ENCODE results near the gene DCDC2.
"Not testable (repeated sequence)": the region's sequence is repeated elsewhere in the genome, so short reads cannot be mapped to it uniquely, and the experiment has no call there.

DCDC2 gene

DNA sequence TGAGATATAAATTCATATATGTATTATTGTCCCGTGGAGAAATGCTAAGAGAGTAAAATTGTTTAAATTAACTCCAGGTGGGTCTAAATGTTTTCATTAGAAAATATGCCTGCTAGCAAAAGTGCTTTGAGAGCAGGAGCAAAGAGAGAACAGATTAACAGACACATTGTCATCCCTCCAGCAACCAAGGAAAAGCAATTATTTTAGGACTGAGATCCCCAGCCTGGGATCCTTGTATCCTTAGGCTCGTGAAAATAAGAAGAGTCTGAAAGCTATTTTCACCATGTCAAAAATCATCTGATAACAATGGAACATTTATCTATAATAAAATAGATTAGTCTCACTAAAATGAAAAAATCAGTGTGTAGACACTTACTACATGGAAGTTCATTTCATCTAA lies 33.3 kb upstream of the DCDC2 start:
- no peaks in the 10 kb centered on the region for H3K4me1 Mint-ChIP-seq
- DNase-seq (ENCODE audit: low spot score in 2 of 2) = no peak
- ATAC-seq (replicated peaks; ENCODE audit: extremely low read depth, poor library complexity, severe bottlenecking) = no peak
- no peaks in the 10 kb centered on the region for H3K36me3 Mint-ChIP-seq (ENCODE audit: insufficient read depth)
- peaks cover 19% of the 10 kb centered on the region for H3K27me3 Mint-ChIP-seq
- H3K4me3 Mint-ChIP-seq = no peak overlapping the region
- no peaks in the 10 kb centered on the region for H3K9me3 Mint-ChIP-seq
- H3K27ac Mint-ChIP-seq (ENCODE audit: low read depth) = no peak overlapping the region

DNA sequence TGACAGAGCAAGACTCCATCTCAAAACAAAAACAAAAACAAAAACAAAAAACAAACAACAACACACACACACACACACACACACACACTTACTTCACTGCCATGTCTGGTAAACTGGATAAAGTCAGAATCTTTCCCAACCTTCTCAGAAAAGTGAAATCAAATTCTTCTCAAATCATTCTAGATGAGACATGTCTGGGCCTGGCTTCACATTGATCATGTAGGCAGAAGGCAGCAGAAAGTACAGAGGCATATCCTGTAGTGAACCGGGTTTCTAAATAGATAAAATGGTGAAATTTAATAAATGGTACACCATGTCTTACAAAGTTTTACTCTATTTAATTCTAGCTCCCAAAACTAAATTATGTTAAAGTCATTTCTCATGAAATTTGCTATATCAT lies 30.0 kb upstream of the DCDC2 start:
- ATAC-seq (replicated peaks; ENCODE audit: extremely low read depth, poor library complexity, severe bottlenecking) (no peak), DNase-seq (ENCODE audit: low spot score in 2 of 2) (no peak)
- Mint-ChIP-seq H3K4me3 (no peak overlapping the region), H3K27ac (ENCODE audit: low read depth) (no peak overlapping the region), H3K27me3 (peaks cover 36% of the 10 kb centered on the region), H3K9me3 (no peaks in the 10 kb centered on the region), H3K4me1 (no peaks in the 10 kb centered on the region), H3K36me3 (ENCODE audit: insufficient read depth) (no peaks in the 10 kb centered on the region)

DNA sequence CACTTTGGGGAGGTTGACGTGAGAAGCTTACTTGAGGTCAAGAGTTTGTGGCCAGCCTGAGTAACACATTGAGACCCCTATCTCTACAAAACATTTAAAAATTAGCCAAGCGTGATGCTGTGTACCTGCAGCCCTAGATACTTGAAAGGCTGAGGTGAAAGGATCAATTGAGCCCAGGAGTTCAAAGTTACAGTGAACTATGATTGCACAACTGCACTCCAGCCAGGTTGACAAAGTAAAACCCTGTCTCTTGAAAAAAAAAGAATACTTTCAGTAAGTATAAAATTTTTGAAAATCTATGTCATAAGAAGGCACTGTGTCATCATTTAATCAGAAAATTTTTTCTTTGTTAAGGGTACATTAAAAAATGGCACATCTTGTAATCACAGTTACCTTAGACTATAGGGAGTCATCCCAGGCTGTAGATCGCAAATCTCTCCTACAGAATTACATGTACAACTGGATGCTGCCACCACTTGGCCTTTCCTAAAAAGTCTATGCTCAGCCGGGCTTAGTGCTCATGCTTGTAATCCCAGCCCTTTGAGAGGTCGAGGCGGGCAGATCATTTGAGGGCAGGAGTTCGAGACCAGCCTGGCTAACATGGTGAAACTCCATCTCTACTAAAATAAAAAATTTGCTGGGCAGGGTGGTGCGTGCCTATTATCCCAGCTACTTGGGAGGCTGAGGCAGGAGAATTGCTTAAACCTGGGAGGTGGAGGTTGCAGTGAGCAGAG lies 27.8 kb upstream of the DCDC2 start:
- Mint-ChIP-seq H3K4me1 (no peaks in the 10 kb centered on the region), H3K27ac (ENCODE audit: low read depth) (no peak overlapping the region), H3K27me3 (peaks cover 44% of the 10 kb centered on the region), H3K9me3 (no peaks in the 10 kb centered on the region), H3K36me3 (ENCODE audit: insufficient read depth) (no peaks in the 10 kb centered on the region), H3K4me3 (no peak overlapping the region)
- DNase-seq (ENCODE audit: low spot score in 2 of 2) = no peak
- ATAC-seq (replicated peaks; ENCODE audit: extremely low read depth, poor library complexity, severe bottlenecking) = no peak

DNA sequence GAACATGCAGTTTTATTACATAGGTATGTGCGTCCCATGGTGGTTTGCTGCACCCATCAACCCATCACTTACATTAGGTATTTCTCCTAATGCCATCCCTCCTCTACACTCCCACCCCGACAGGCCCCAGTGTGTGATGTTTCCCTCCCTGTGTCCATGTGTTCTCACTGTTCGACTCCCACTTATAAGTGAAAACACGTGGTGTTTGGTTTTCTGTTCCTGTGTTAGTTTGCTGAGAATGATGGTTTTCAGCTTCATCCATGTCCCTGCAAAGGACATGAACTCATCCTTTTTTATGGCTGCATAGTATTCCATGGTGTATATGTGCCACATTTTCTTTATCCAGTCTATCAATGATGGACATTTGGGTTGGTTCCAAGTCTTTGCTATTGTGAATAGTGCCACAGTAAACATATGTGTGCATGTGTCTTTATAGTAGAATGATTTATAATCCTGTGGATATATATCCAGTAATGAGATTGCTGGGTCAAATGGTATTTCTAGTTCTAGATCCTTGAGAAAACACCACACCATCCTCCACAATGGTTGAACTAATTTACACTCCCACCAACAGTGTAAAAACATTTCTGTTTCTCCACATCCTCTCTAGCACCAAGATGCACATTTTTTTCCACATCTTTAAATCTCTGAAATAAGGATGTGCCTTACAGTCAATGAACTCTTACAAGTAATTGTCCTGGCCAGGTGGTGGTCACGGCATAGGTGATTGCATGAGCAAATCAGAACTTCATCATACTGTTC lies 26.7 kb upstream of the DCDC2 start:
- not testable (repeated sequence) for H3K27ac Mint-ChIP-seq (ENCODE audit: low read depth); H3K4me3 Mint-ChIP-seq; H3K36me3 Mint-ChIP-seq (ENCODE audit: insufficient read depth); H3K9me3 Mint-ChIP-seq; ATAC-seq (replicated peaks; ENCODE audit: extremely low read depth, poor library complexity, severe bottlenecking); H3K4me1 Mint-ChIP-seq; DNase-seq (ENCODE audit: low spot score in 2 of 2)
- H3K27me3 Mint-ChIP-seq = peaks cover 44% of the 10 kb centered on the region

DNA sequence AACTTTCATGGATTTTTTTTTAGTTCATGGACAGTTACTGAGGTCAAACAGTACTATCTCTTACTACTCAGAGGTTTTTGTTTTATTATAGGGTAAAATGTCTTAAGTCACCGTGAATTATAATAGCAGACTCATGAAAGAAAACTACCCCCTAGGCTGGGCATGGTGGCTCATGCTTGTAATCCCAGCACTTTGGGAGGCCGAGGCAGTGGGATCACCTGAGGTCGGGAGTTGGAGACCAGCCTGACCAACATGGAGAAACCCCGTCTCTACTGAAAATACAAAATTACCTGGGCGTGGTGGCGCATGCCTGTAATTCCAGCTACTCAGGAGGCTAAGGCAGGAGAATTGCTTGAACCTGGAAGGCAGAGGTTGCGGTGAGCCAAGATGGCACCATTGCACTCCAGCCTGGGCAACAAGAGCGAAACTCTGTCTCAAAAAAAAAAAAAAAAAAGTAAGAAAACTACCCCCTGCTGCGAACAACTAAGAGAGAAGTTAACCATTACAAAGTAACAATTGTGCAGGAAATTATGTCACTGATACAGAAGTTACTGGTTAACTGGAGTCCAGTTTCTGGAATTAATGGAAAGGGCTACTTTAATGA lies 25.1 kb upstream of the DCDC2 start:
- H3K4me1 Mint-ChIP-seq; DNase-seq (ENCODE audit: low spot score in 2 of 2); H3K27ac Mint-ChIP-seq (ENCODE audit: low read depth); H3K9me3 Mint-ChIP-seq; ATAC-seq (replicated peaks; ENCODE audit: extremely low read depth, poor library complexity, severe bottlenecking); H3K4me3 Mint-ChIP-seq; H3K36me3 Mint-ChIP-seq (ENCODE audit: insufficient read depth): not testable (repeated sequence)
- H3K27me3 Mint-ChIP-seq = peaks cover 44% of the 10 kb centered on the region

DNA sequence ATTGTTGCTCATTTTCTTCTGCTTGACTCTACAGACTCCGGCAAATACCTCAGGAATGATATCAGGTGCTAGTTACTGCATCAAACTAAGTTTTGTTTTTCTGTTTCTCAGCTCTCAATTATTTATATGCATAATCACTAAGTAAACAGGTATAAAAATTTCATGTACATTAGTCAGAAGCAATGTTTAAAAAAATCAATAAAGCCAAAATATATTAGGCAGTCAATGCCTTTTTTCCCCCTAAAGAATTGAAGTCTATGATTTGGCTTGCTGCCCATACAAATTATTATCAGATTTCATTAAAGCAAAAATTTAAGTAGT lies 24.3 kb upstream of the DCDC2 start:
- Mint-ChIP-seq H3K9me3 (no peaks in the 10 kb centered on the region), H3K4me3 (no peak overlapping the region), H3K36me3 (ENCODE audit: insufficient read depth) (no peaks in the 10 kb centered on the region), H3K27me3 (peaks cover 44% of the 10 kb centered on the region), H3K27ac (ENCODE audit: low read depth) (no peak overlapping the region), H3K4me1 (no peaks in the 10 kb centered on the region)
- DNase-seq (ENCODE audit: low spot score in 2 of 2) (no peak), ATAC-seq (replicated peaks; ENCODE audit: extremely low read depth, poor library complexity, severe bottlenecking) (no peak)

DNA sequence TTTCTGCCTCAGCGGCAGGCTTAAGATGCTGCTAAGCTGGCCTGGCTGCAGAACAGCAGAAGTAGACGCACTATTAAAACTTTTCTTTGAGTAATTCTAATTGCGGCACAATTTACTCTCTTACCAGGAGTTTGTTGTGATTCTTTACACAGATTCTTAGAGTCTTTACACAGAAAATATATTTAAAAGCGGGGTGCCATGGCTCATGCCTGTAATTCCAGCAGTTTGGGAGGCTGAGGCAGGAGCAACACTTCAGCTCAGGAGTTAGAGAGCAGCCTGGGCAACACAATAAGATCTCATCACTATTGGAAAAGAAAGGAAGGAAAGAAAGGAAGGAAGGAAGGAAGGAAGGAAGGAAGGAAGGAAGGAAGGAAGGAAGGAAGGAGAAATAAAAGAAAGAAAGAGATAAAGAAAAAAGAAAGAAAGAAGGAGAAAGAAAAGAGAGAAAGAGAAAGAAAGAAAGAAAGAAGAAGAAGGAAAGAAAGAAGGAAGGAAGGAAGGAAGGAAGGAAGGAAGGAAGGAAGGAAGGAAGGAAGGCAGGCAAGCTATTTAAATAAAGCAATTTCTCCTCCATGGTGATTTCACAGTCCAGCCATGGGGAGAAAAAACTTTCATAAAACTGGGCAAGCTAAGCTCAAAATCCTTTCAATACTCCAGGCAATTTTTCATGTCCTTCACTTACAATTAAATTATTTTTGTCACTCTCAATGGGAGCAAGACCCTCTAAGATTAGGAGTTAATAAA lies 23.8 kb upstream of the DCDC2 start:
- Mint-ChIP-seq H3K27ac (ENCODE audit: low read depth) (no peak overlapping the region), H3K9me3 (no peaks in the 10 kb centered on the region), H3K4me1 (no peaks in the 10 kb centered on the region), H3K4me3 (no peak overlapping the region), H3K27me3 (peaks cover 46% of the 10 kb centered on the region), H3K36me3 (ENCODE audit: insufficient read depth) (no peaks in the 10 kb centered on the region)
- no peak for ATAC-seq (replicated peaks; ENCODE audit: extremely low read depth, poor library complexity, severe bottlenecking)
- no peak for DNase-seq (ENCODE audit: low spot score in 2 of 2)

DNA sequence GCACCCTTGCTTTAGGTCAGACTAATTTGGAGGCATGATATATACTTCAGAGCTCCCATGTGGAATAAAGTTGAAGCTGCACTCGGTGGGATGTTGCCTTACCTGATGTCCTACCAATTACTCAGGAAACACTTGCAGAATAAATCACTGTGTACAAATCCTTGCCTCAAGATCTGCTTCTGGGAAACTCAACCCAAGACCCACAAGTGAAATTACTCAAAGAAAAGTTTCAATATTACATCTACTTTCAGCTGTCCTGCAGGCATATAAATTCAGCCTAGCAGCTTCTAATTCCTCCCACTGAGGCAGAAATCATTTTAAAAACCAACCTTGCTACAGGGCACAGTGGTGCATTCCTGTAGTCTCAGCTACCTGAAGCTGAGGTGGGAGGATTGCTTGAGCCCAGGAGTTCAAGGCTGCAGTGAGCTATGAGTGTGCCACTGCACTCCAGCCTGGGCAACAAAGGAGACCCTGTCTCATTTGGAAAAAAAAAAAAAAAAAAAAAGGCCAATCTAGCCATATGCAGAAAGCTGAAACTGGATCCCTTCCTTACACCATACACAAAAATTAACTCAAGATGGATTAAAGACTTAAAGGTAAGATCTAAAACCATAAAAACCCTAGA lies 20.7 kb upstream of the DCDC2 start:
- Mint-ChIP-seq H3K9me3 (no peaks in the 10 kb centered on the region), H3K27ac (ENCODE audit: low read depth) (no peak overlapping the region), H3K4me1 (no peaks in the 10 kb centered on the region), H3K4me3 (no peak overlapping the region), H3K27me3 (peaks cover 43% of the 10 kb centered on the region), H3K36me3 (ENCODE audit: insufficient read depth) (no peaks in the 10 kb centered on the region)
- DNase-seq (ENCODE audit: low spot score in 2 of 2) (no peak), ATAC-seq (replicated peaks; ENCODE audit: extremely low read depth, poor library complexity, severe bottlenecking) (no peak)

DNA sequence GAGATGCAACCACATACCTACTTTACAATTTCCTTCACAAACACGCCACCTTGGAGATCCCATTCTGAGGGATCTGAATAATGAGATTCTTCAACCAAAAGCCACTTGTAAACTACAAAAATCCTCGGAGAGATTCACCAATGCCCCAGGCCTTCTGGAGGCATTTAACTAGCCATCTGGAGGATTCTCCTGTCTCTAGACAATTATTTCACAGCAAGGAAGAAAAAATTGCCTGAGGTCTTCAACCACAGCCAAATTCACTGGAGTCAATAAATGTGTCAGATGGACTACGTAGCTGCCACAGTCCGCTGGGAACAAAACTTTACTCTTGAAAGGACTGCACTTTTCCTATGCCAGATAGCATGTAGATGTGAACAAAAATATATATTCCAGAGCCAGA lies 19.0 kb upstream of the DCDC2 start:
- H3K4me1 Mint-ChIP-seq = no peaks in the 10 kb centered on the region
- H3K9me3 Mint-ChIP-seq = no peaks in the 10 kb centered on the region
- ATAC-seq (replicated peaks; ENCODE audit: extremely low read depth, poor library complexity, severe bottlenecking) (no peak), DNase-seq (ENCODE audit: low spot score in 2 of 2) (no peak)
- no peak overlapping the region for H3K4me3 Mint-ChIP-seq
- no peaks in the 10 kb centered on the region for H3K36me3 Mint-ChIP-seq (ENCODE audit: insufficient read depth)
- H3K27ac Mint-ChIP-seq (ENCODE audit: low read depth) = no peak overlapping the region
- H3K27me3 Mint-ChIP-seq = peaks cover 39% of the 10 kb centered on the region

DNA sequence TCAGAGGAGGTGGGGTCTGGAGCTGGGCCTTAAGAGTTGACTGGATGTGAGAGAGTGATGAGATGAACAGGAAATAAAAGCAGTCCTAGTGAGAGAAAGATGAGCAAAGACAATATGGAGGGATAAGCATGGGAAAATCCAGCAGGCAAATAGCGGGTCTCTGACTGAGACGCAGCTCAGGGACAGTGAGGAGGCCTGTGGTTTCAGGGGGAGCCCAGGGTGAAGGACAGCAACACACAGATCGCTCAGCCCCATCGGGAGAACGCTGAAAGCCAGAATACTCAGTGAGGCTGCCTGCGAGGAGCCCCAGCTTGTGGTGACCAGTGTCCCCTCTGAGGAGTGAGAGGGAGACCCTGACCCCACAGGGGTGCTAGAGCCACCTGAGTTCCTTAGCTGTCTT lies 16.8 kb upstream of the DCDC2 start:
- no peaks in the 10 kb centered on the region for H3K9me3 Mint-ChIP-seq
- H3K27me3 Mint-ChIP-seq = peaks cover 44% of the 10 kb centered on the region
- DNase-seq (ENCODE audit: low spot score in 2 of 2) (no peak), ATAC-seq (replicated peaks; ENCODE audit: extremely low read depth, poor library complexity, severe bottlenecking) (no peak)
- H3K4me3 Mint-ChIP-seq = no peak overlapping the region
- no peak overlapping the region for H3K27ac Mint-ChIP-seq (ENCODE audit: low read depth)
- H3K4me1 Mint-ChIP-seq = no peaks in the 10 kb centered on the region
- no peaks in the 10 kb centered on the region for H3K36me3 Mint-ChIP-seq (ENCODE audit: insufficient read depth)

DNA sequence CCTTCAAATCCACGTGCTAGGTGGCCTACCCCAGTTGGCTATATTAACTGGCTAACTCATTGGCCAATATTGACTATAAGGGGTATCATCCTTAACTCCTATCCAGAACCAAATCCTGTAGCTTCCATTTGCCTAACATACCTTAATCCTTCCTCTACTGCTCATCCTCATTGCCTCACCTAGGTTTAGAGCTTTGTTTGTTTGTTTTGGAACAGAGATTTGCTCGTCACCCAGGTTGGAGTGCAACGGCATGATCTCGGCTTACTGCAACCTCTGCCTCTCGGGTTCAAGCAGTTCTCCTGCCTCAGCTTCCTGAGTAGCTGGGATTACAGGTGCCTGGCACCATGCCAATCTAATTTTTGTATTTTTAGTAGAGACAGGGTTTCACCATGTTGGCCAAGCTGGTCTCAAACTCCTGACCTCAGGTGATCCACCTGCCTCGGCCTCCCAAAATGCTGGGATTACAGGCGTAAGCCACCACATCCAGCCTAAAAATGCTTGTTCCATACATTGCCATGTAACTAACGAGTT lies 7.3 kb upstream of the DCDC2 start:
- not testable (repeated sequence) for ATAC-seq (replicated peaks; ENCODE audit: extremely low read depth, poor library complexity, severe bottlenecking); H3K4me1 Mint-ChIP-seq; H3K9me3 Mint-ChIP-seq; H3K27ac Mint-ChIP-seq (ENCODE audit: low read depth); H3K4me3 Mint-ChIP-seq; DNase-seq (ENCODE audit: low spot score in 2 of 2); H3K36me3 Mint-ChIP-seq (ENCODE audit: insufficient read depth)
- peaks cover 81% of the 10 kb centered on the region for H3K27me3 Mint-ChIP-seq

DNA sequence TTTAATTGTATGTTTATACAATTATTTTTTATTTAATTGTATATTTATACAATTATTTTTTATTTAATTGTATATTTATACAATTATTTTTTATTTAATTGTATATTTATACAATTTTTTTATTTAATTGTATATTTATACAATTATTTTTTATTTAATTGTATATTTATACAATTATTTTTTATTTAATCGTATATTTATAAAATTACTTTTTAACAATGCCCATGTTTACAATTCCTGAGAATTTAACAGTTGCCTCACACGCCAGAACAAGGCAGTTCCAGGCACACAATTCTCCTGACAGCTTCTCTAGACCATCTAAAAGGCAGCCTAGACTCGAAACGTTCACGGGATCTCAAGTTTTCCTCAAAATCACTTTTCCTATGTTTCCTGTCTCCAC lies 4.5 kb upstream of the DCDC2 start:
- H3K27ac Mint-ChIP-seq (ENCODE audit: low read depth); H3K9me3 Mint-ChIP-seq; H3K36me3 Mint-ChIP-seq (ENCODE audit: insufficient read depth); ATAC-seq (replicated peaks; ENCODE audit: extremely low read depth, poor library complexity, severe bottlenecking); DNase-seq (ENCODE audit: low spot score in 2 of 2); H3K4me3 Mint-ChIP-seq: not testable (repeated sequence)
- peaks cover 21% of the 10 kb centered on the region for H3K4me1 Mint-ChIP-seq
- peaks cover 63% of the 10 kb centered on the region for H3K27me3 Mint-ChIP-seq
